WTC11 (cell line): ENCODE data around the gene FITM1. TPM values are rescaled to one million over a fixed set of nuclear protein-coding genes. Genes with fewer than 3 reads are reported as not detected.

Source experiments
- ATAC-seq: fragments of 200-7000 bp; cut with Tn5 transposase; 2 replicates; pipeline ENCODE4 v1.10.0; 2021; ENCODE audit warnings: mild to moderate bottlenecking, moderate library complexity
- CTCF ChIA-PET: fragments of 300-600 bp; sonication (Branson Sonifier 250); formaldehyde crosslinking; loops from one replicate; lab custom pipeline; 2021; ENCODE audit warnings: antibody characterized with exemption; lab: Charles Lee
- POLR2A ChIA-PET: fragments of 350-600 bp; sonication (Branson Sonifier 250); formaldehyde crosslinking; loops from one replicate; lab custom pipeline; 2021; ENCODE audit warnings: antibody characterized with exemption; lab: Charles Lee
- DNase-seq: peaks from one replicate; pipeline ENCODE4 v3.0.0; 2021; ENCODE audit warnings: low spot score
- H3K27ac Mint-ChIP-seq: 2 replicates; pipeline ENCODE4 v1.8.0; 2021; ENCODE audit warnings: mixed read lengths
- H3K27me3 Mint-ChIP-seq: 2 replicates; pipeline ENCODE4 v1.8.0; 2021; ENCODE audit warnings: low read depth, mild to moderate bottlenecking, moderate library complexity, mixed read lengths
- H3K36me3 Mint-ChIP-seq: 2 replicates; pipeline ENCODE4 v1.8.0; 2021; ENCODE audit warnings: mixed read lengths
- H3K4me1 Mint-ChIP-seq: 2 replicates; pipeline ENCODE4 v1.8.0; 2022; ENCODE audit warnings: mixed read lengths
- H3K4me3 Mint-ChIP-seq: 2 replicates; pipeline ENCODE4 v1.8.0; 2021; ENCODE audit warnings: mild to moderate bottlenecking, moderate library complexity, mixed read lengths
- H3K9me3 Mint-ChIP-seq: 2 replicates; pipeline ENCODE4 v1.8.0; 2021; ENCODE audit warnings: mixed read lengths
- ELF4 ChIP-seq: sonication (generic); formaldehyde crosslinking; IDR thresholded peaks from 2 replicates; pipeline ENCODE4 v1.8.1; 2022; ENCODE audit warnings: low read depth, mild to moderate bottlenecking, moderate library complexity, missing genetic modification reagents
- EMX1 ChIP-seq: fragments of 250-450 bp; sonication (Bioruptor Pico); IDR thresholded peaks from 2 replicates; pipeline ENCODE4 v1.8.0; 2021; ENCODE audit warnings: mild to moderate bottlenecking
- ESRRA ChIP-seq: sonication (generic); formaldehyde crosslinking; IDR thresholded peaks from 2 replicates; pipeline ENCODE4 v1.8.1; 2022; ENCODE audit warnings: mild to moderate bottlenecking, missing genetic modification reagents, borderline replicate concordance
- ETV6 ChIP-seq: sonication (generic); formaldehyde crosslinking; IDR thresholded peaks from 2 replicates; pipeline ENCODE4 v1.8.1; 2022; ENCODE audit warnings: mild to moderate bottlenecking, missing genetic modification reagents
- FOXJ3 ChIP-seq: sonication (generic); formaldehyde crosslinking; IDR thresholded peaks from 2 replicates; pipeline ENCODE4 v1.9.0; 2021; ENCODE audit warnings: missing genetic modification reagents, mild to moderate bottlenecking, borderline replicate concordance
- FOXP1 ChIP-seq: sonication (generic); formaldehyde crosslinking; IDR thresholded peaks from 2 replicates; pipeline ENCODE4 v1.8.0; 2022; ENCODE audit warnings: missing genetic modification reagents, mild to moderate bottlenecking, moderate library complexity, borderline replicate concordance
- GTF2I ChIP-seq: fragments of 250-450 bp; sonication (Bioruptor Pico); conservative IDR thresholded peaks from 2 replicates; pipeline ENCODE4 v1.4.0; 2021; ENCODE audit warnings: mild to moderate bottlenecking
- IRF2 ChIP-seq: sonication (generic); formaldehyde crosslinking; IDR thresholded peaks from 2 replicates; pipeline ENCODE4 v1.8.0; 2022; ENCODE audit warnings: low read depth, missing genetic modification reagents, borderline replicate concordance
- JAZF1 ChIP-seq: fragments of 250-450 bp; sonication (Bioruptor Pico); IDR thresholded peaks from 2 replicates; pipeline ENCODE4 v1.9.0; 2021; ENCODE audit warnings: moderate library complexity, mild to moderate bottlenecking, inconsistent platforms
- NFATC4 ChIP-seq: fragments of 250-450 bp; sonication (Bioruptor Pico); IDR thresholded peaks from 2 replicates; pipeline ENCODE4 v1.9.0; 2021; ENCODE audit warnings: mild to moderate bottlenecking
- OVOL2 ChIP-seq: fragments of 250-450 bp; sonication (Bioruptor Pico); IDR thresholded peaks from 2 replicates; pipeline ENCODE4 v1.9.0; 2021; ENCODE audit warnings: mild to moderate bottlenecking, borderline replicate concordance
- PRRX2 ChIP-seq: fragments of 250-450 bp; sonication (Bioruptor Pico); IDR thresholded peaks from 2 replicates; pipeline ENCODE4 v1.8.0; 2021; ENCODE audit warnings: mild to moderate bottlenecking
- SMAD3 ChIP-seq: sonication (generic); formaldehyde crosslinking; IDR thresholded peaks from 2 replicates; pipeline ENCODE4 v1.8.0; 2022; ENCODE audit warnings: missing genetic modification reagents, mild to moderate bottlenecking, borderline replicate concordance
- SMAD4 ChIP-seq: sonication (generic); formaldehyde crosslinking; IDR thresholded peaks from 2 replicates; pipeline ENCODE4 v1.8.0; 2022; ENCODE audit warnings: mild to moderate bottlenecking, missing genetic modification reagents
- SP1 ChIP-seq: sonication (generic); formaldehyde crosslinking; conservative IDR thresholded peaks from 2 replicates; pipeline ENCODE4 v1.8.1; 2022; ENCODE audit warnings: missing genetic modification reagents
- TP53 ChIP-seq: sonication (generic); formaldehyde crosslinking; IDR thresholded peaks from 2 replicates; pipeline ENCODE4 v1.8.1; 2023; ENCODE audit warnings: mild to moderate bottlenecking, missing genetic modification reagents
- ZNF138 ChIP-seq: sonication (generic); formaldehyde crosslinking; conservative IDR thresholded peaks from 2 replicates; pipeline ENCODE4 v1.8.1; 2022; ENCODE audit warnings: mild to moderate bottlenecking, moderate library complexity, missing genetic modification reagents
- ZNF219 ChIP-seq: sonication (generic); formaldehyde crosslinking; IDR thresholded peaks from 2 replicates; pipeline ENCODE4 v1.8.0; 2023; ENCODE audit warnings: missing genetic modification reagents, mild to moderate bottlenecking, borderline replicate concordance
- ZNF232 ChIP-seq: sonication (generic); formaldehyde crosslinking; IDR thresholded peaks from 2 replicates; pipeline ENCODE4 v1.8.0; 2022; ENCODE audit warnings: mild to moderate bottlenecking, missing genetic modification reagents
- total RNA-seq: library from RNA; stranded (reverse); gene quantifications from 3 replicates; pipeline ENCODE4 v1.2.3, GENCODE V29; 2021
- TF ChIP-seq, protein P1 (sequence below): sonication (generic); formaldehyde crosslinking; conservative IDR thresholded peaks from 2 replicates; pipeline ENCODE4 v1.8.1; 2023; ENCODE audit warnings: mild to moderate bottlenecking, low read depth, missing genetic modification reagents, moderate library complexity
- TF ChIP-seq, protein P2 (sequence below): fragments of 250-450 bp; sonication (Bioruptor Pico); IDR thresholded peaks from 2 replicates; pipeline ENCODE4 v2.1.2; 2022; ENCODE audit warnings: mild to moderate bottlenecking, moderate library complexity
- TF ChIP-seq, protein P3 (sequence below): fragments of 250-450 bp; sonication (Bioruptor Pico); IDR thresholded peaks from 2 replicates; pipeline ENCODE4 v1.9.0; 2021; ENCODE audit warnings: moderate library complexity, mild to moderate bottlenecking, inconsistent platforms, borderline replicate concordance
- TF ChIP-seq, protein P4 (sequence below): sonication (generic); formaldehyde crosslinking; IDR thresholded peaks from 2 replicates; pipeline ENCODE4 v1.8.1; 2023; ENCODE audit warnings: mild to moderate bottlenecking, missing genetic modification reagents, moderate library complexity
- TF ChIP-seq, protein P5 (sequence below): sonication (generic); formaldehyde crosslinking; IDR thresholded peaks from 2 replicates; pipeline ENCODE4 v1.8.1; 2022; ENCODE audit warnings: low read depth, mild to moderate bottlenecking, moderate library complexity, missing genetic modification reagents, borderline replicate concordance
- TF ChIP-seq, protein P6 (sequence below): fragments of 200-600 bp; IDR thresholded peaks from 2 replicates; pipeline ENCODE4 v1.8.0; 2022; ENCODE audit warnings: antibody characterized with exemption

FITM1 gene
- total RNA-seq, 1 experiment from 2014 or later = not detected

DNA sequence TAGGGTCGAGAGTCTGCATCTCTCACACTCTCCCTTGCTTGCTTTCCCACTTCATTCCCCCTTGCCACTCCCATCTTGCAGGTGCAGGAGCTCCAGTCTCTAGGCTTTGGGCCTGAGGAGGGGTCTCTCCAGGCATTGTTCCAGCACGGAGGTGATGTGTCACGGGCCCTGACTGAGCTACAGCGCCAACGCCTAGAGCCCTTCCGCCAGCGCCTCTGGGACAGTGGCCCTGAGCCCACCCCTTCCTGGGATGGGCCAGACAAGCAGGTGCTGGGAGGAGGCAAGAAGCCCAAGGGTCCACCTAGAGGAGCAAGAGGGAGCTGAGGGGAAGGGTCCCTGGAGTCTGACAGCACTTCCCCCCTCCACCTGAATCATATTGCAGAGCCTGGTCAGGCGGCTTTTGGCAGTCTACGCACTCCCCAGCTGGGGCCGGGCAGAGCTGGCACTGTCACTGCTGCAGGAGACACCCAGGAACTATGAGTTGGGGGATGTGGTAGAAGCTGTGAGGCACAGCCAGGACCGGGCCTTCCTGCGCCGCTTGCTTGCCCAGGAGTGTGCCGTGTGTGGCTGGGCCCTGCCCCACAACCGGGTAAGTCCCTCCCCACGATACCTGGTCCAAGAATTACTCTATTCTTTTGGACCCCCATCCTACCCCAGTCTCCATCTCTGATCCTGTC, 21.1 kb downstream of the FITM1 start:
- no peak for DNase-seq
- Mint-ChIP-seq H3K4me1 (peaks cover 11% of the 10 kb centered on the region), H3K27me3 (no peaks in the 10 kb centered on the region), H3K36me3 (peaks cover 53% of the 10 kb centered on the region), H3K9me3 (no peaks in the 10 kb centered on the region), H3K27ac (no peak overlapping the region), H3K4me3 (no peak overlapping the region)
- ChIA-PET CTCF (interaction anchor here (0.5 to 4.1 kb wide), 6 partner anchors 9 to 157 kb away, joined by 3 to 19 read pairs (median 4); partner anchors contain the start of genes CIDEB and IRF9), POLR2A (interaction anchor here (0.7 to 1.7 kb wide), 4 partner anchors 9 to 41 kb away, joined by 3 to 4 read pairs (median 3); partner anchors contain the start of genes DCAF11, EMC9, IRF9 and NRL)
- no peak for ATAC-seq
- TF ChIP-seq, protein P1, sequence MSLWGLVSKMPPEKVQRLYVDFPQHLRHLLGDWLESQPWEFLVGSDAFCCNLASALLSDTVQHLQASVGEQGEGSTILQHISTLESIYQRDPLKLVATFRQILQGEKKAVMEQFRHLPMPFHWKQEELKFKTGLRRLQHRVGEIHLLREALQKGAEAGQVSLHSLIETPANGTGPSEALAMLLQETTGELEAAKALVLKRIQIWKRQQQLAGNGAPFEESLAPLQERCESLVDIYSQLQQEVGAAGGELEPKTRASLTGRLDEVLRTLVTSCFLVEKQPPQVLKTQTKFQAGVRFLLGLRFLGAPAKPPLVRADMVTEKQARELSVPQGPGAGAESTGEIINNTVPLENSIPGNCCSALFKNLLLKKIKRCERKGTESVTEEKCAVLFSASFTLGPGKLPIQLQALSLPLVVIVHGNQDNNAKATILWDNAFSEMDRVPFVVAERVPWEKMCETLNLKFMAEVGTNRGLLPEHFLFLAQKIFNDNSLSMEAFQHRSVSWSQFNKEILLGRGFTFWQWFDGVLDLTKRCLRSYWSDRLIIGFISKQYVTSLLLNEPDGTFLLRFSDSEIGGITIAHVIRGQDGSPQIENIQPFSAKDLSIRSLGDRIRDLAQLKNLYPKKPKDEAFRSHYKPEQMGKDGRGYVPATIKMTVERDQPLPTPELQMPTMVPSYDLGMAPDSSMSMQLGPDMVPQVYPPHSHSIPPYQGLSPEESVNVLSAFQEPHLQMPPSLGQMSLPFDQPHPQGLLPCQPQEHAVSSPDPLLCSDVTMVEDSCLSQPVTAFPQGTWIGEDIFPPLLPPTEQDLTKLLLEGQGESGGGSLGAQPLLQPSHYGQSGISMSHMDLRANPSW = no peak
- TF ChIP-seq, protein P2, sequence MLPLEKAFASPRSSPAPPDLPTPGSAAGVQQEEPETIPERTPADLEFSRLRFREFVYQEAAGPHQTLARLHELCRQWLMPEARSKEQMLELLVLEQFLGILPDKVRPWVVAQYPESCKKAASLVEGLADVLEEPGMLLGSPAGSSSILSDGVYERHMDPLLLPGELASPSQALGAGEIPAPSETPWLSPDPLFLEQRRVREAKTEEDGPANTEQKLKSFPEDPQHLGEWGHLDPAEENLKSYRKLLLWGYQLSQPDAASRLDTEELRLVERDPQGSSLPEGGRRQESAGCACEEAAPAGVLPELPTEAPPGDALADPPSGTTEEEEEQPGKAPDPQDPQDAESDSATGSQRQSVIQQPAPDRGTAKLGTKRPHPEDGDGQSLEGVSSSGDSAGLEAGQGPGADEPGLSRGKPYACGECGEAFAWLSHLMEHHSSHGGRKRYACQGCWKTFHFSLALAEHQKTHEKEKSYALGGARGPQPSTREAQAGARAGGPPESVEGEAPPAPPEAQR (CRISPR knock-in tag) = no peak
- TF ChIP-seq, protein P3, sequence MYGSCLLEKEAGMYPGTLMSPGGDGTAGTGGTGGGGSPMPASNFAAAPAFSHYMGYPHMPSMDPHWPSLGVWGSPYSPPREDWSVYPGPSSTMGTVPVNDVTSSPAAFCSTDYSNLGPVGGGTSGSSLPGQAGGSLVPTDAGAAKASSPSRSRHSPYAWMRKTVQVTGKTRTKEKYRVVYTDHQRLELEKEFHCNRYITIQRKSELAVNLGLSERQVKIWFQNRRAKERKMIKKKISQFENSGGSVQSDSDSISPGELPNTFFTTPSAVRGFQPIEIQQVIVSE (CRISPR knock-in tag) = no peak
- TF ChIP-seq SMAD3 (CRISPR knock-in tag) (no peak), JAZF1 (CRISPR knock-in tag) (no peak), ZNF232 (CRISPR knock-in tag) (no peak), FOXP1 (no peak), ELF4 (CRISPR knock-in tag) (no peak)
- TF ChIP-seq, protein P4, sequence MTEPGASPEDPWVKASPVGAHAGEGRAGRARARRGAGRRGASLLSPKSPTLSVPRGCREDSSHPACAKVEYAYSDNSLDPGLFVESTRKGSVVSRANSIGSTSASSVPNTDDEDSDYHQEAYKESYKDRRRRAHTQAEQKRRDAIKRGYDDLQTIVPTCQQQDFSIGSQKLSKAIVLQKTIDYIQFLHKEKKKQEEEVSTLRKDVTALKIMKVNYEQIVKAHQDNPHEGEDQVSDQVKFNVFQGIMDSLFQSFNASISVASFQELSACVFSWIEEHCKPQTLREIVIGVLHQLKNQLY (CRISPR knock-in tag) = no peak
- TF ChIP-seq, all 79 proteins: peak for 0

DNA sequence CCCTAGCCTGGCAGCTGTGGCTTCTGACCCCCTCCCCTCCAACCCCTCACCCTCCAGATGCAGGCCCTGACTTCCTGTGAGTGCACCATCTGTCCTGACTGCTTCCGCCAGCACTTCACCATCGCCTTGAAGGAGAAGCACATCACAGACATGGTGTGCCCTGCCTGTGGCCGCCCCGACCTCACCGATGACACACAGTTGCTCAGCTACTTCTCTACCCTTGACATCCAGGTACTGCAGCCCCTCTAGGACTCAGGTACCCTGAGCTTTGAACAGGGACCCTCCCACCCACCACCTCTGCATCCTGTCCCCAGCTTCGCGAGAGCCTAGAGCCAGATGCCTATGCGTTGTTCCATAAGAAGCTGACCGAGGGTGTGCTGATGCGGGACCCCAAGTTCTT, 24.6 kb downstream of the FITM1 start:
- POLR2A ChIA-PET = interaction anchor here (0.6 kb wide), 1 partner anchor 461 kb away, joined by 3 read pairs; no protein-coding TSS in a partner anchor
- H3K4me3 Mint-ChIP-seq = no peak overlapping the region
- CTCF ChIA-PET = no interaction called here

More for the DNA sequence above, 24.6 kb downstream of the FITM1 start:
- H3K4me1 Mint-ChIP-seq = no peaks in the 10 kb centered on the region
- H3K27me3 Mint-ChIP-seq = no peaks in the 10 kb centered on the region
- no peaks in the 10 kb centered on the region for H3K9me3 Mint-ChIP-seq
- peaks cover 63% of the 10 kb centered on the region for H3K36me3 Mint-ChIP-seq
- H3K27ac Mint-ChIP-seq = no peak overlapping the region
- DNase-seq (no peak), ATAC-seq (no peak)
- TF ChIP-seq, protein P5, sequence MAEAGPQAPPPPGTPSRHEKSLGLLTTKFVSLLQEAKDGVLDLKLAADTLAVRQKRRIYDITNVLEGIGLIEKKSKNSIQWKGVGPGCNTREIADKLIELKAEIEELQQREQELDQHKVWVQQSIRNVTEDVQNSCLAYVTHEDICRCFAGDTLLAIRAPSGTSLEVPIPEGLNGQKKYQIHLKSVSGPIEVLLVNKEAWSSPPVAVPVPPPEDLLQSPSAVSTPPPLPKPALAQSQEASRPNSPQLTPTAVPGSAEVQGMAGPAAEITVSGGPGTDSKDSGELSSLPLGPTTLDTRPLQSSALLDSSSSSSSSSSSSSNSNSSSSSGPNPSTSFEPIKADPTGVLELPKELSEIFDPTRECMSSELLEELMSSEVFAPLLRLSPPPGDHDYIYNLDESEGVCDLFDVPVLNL (CRISPR knock-in tag) = no peak
- TF ChIP-seq, protein P6, sequence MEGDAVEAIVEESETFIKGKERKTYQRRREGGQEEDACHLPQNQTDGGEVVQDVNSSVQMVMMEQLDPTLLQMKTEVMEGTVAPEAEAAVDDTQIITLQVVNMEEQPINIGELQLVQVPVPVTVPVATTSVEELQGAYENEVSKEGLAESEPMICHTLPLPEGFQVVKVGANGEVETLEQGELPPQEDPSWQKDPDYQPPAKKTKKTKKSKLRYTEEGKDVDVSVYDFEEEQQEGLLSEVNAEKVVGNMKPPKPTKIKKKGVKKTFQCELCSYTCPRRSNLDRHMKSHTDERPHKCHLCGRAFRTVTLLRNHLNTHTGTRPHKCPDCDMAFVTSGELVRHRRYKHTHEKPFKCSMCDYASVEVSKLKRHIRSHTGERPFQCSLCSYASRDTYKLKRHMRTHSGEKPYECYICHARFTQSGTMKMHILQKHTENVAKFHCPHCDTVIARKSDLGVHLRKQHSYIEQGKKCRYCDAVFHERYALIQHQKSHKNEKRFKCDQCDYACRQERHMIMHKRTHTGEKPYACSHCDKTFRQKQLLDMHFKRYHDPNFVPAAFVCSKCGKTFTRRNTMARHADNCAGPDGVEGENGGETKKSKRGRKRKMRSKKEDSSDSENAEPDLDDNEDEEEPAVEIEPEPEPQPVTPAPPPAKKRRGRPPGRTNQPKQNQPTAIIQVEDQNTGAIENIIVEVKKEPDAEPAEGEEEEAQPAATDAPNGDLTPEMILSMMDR = no peak
- no peak for TF ChIP-seq GTF2I (CRISPR knock-in tag)
- TF ChIP-seq OVOL2 (CRISPR knock-in tag) = no peak
- TF ChIP-seq ETV6 = no peak
- no peak for TF ChIP-seq SMAD4 (CRISPR knock-in tag)
- TF ChIP-seq TP53 (CRISPR knock-in tag) = no peak
- no peak for TF ChIP-seq ZNF138 (CRISPR knock-in tag)
- no peak for TF ChIP-seq EMX1 (CRISPR knock-in tag)
- TF ChIP-seq NFATC4 (CRISPR knock-in tag) = no peak
- TF ChIP-seq SP1 (CRISPR knock-in tag) = no peak
- TF ChIP-seq ZNF219 (CRISPR knock-in tag) = no peak
- TF ChIP-seq PRRX2 = no peak
- TF ChIP-seq ESRRA = no peak
- TF ChIP-seq FOXJ3 (CRISPR knock-in tag) = no peak
- TF ChIP-seq IRF2 (CRISPR knock-in tag) = no peak
